ENCODE results near the gene BCKDHB. TPM values are rescaled to one million over a fixed set of nuclear protein-coding genes. Genes with fewer than 3 reads are reported as not detected.

BCKDHB gene
- total and polyA plus RNA-seq, 2 experiments from 2014 or later, result 32.1 to 42.7 TPM

DNA sequence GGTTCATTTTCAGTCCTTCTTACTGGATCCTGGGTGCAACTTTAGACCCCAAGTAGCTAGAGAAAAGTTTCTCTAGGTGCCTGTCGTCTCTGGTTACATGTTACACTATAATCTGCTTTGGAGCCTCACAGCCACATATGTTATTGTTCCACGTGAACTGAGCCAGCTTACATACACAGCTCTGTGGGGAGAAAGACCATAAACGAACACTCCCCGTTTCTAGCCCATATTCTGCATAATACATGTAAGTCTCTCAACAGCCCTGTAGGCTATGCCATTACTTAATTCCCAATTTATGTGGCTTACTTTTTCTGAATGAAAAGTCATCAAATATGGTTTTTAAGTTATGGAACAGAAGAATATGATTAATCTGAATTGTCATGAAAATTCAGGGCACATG, 233.8 kb downstream of the BCKDHB start:
- no peak overlapping the region for H3K27ac Mint-ChIP-seq
- Histone ChIP-seq H3K4me3 (no peak overlapping the region), H2AFZ (no peak overlapping the region), H3K79me2 (replicated peaks; ENCODE audit: insufficient read depth) (no peaks in the 10 kb centered on the region), H3K4me2 (no peak overlapping the region), H4K20me1 (replicated peaks; ENCODE audit: insufficient read depth) (no peaks in the 10 kb centered on the region), H3F3A (replicated peaks; ENCODE audit: low read depth) (no peaks in the 10 kb centered on the region), H3K4me1 (ENCODE audit: insufficient read depth) (peaks cover 24% of the 10 kb centered on the region), H3K27ac (ENCODE audit: low read depth) (no peak overlapping the region), H3K9me2 (ENCODE audit: insufficient read depth) (no peaks in the 10 kb centered on the region), H3K36me3 (ENCODE audit: insufficient read depth) (no peaks in the 10 kb centered on the region), H3K27me3 (ENCODE audit: insufficient read depth) (no peaks in the 10 kb centered on the region)
- H3K4me1 Mint-ChIP-seq, result peaks cover 24% of the 10 kb centered on the region
- no peaks in the 10 kb centered on the region for H3K36me3 Mint-ChIP-seq (ENCODE audit: low read depth)
- H3K9me3 Mint-ChIP-seq, result no peaks in the 10 kb centered on the region
- TF ChIP-seq, protein P1, sequence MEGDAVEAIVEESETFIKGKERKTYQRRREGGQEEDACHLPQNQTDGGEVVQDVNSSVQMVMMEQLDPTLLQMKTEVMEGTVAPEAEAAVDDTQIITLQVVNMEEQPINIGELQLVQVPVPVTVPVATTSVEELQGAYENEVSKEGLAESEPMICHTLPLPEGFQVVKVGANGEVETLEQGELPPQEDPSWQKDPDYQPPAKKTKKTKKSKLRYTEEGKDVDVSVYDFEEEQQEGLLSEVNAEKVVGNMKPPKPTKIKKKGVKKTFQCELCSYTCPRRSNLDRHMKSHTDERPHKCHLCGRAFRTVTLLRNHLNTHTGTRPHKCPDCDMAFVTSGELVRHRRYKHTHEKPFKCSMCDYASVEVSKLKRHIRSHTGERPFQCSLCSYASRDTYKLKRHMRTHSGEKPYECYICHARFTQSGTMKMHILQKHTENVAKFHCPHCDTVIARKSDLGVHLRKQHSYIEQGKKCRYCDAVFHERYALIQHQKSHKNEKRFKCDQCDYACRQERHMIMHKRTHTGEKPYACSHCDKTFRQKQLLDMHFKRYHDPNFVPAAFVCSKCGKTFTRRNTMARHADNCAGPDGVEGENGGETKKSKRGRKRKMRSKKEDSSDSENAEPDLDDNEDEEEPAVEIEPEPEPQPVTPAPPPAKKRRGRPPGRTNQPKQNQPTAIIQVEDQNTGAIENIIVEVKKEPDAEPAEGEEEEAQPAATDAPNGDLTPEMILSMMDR (conservative IDR thresholded peaks at IDR 0.05; ENCODE audit: low read depth in 2 of 2), result no peak
- TF ChIP-seq NANOG (IDR thresholded peaks at IDR 0.05; ENCODE audit: borderline replicate concordance) (no peak), POLR2AphosphoS5 (IDR thresholded peaks at IDR 0.05; ENCODE audit: low read depth) (no peak)
- H3K4me3 Mint-ChIP-seq, result no peak overlapping the region
- ATAC-seq (no peak), DNase-seq (ENCODE audit: low spot score) (no peak)
- no peaks in the 10 kb centered on the region for H3K27me3 Mint-ChIP-seq (ENCODE audit: insufficient read depth, low read depth, poor library complexity)

DNA sequence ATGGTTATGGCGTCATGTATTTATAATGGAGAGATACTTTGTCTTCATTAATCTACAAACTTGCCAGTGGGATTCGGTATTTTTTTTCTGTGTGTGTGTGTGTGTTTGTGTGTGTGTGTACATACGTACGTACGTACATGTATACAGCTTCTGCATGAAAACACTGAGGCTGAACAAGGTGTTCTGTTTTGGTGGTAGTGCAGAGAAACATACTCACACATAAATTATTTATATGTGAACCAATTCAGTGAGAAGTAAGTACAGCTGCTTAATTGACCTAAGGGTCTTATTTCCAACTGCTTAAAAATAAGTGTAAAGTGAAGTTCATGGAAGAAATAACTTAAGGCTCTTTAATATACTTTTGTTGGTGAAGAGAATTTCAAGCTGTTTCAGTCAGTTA, 234.2 kb downstream of the BCKDHB start:
- Histone ChIP-seq H3F3A (replicated peaks; ENCODE audit: low read depth) (no peaks in the 10 kb centered on the region), H3K27ac (ENCODE audit: low read depth) (no peak overlapping the region), H3K9me2 (ENCODE audit: insufficient read depth) (no peaks in the 10 kb centered on the region), H3K79me2 (replicated peaks; ENCODE audit: insufficient read depth) (no peaks in the 10 kb centered on the region), H3K4me1 (ENCODE audit: insufficient read depth) (peaks cover 20% of the 10 kb centered on the region), H3K4me3 (no peak overlapping the region), H4K20me1 (replicated peaks; ENCODE audit: insufficient read depth) (no peaks in the 10 kb centered on the region), H3K27me3 (ENCODE audit: insufficient read depth) (no peaks in the 10 kb centered on the region), H3K36me3 (ENCODE audit: insufficient read depth) (no peaks in the 10 kb centered on the region), H3K4me2 (no peak overlapping the region), H2AFZ (no peak overlapping the region)
- Mint-ChIP-seq H3K27ac (no peak overlapping the region), H3K27me3 (ENCODE audit: insufficient read depth, low read depth, poor library complexity) (no peaks in the 10 kb centered on the region), H3K9me3 (no peaks in the 10 kb centered on the region), H3K4me1 (peaks cover 20% of the 10 kb centered on the region), H3K36me3 (ENCODE audit: low read depth) (no peaks in the 10 kb centered on the region), H3K4me3 (no peak overlapping the region)
- no peak for DNase-seq (ENCODE audit: low spot score)
- ATAC-seq, result no peak
- TF ChIP-seq CREB1 (CRISPR knock-in tag; IDR thresholded peaks at IDR 0.05; ENCODE audit: low read depth) (no peak), POLR2AphosphoS5 (IDR thresholded peaks at IDR 0.05; ENCODE audit: low read depth) (no peak), EZH2phosphoT487 (IDR thresholded peaks at IDR 0.05; ENCODE audit: unreplicated experiment) (no peak), JUNB (IDR thresholded peaks at IDR 0.05; ENCODE audit: unreplicated experiment) (no peak), NANOG (IDR thresholded peaks at IDR 0.05; ENCODE audit: borderline replicate concordance) (no peak), ZNF331 (CRISPR knock-in tag; IDR thresholded peaks at IDR 0.05; ENCODE audit: low read depth) (no peak), EZH2 (IDR thresholded peaks at IDR 0.05; ENCODE audit: low read depth, unreplicated experiment) (no peak), STAT1 (IDR thresholded peaks at IDR 0.05; ENCODE audit: unreplicated experiment) (no peak)
- TF ChIP-seq, protein P2, sequence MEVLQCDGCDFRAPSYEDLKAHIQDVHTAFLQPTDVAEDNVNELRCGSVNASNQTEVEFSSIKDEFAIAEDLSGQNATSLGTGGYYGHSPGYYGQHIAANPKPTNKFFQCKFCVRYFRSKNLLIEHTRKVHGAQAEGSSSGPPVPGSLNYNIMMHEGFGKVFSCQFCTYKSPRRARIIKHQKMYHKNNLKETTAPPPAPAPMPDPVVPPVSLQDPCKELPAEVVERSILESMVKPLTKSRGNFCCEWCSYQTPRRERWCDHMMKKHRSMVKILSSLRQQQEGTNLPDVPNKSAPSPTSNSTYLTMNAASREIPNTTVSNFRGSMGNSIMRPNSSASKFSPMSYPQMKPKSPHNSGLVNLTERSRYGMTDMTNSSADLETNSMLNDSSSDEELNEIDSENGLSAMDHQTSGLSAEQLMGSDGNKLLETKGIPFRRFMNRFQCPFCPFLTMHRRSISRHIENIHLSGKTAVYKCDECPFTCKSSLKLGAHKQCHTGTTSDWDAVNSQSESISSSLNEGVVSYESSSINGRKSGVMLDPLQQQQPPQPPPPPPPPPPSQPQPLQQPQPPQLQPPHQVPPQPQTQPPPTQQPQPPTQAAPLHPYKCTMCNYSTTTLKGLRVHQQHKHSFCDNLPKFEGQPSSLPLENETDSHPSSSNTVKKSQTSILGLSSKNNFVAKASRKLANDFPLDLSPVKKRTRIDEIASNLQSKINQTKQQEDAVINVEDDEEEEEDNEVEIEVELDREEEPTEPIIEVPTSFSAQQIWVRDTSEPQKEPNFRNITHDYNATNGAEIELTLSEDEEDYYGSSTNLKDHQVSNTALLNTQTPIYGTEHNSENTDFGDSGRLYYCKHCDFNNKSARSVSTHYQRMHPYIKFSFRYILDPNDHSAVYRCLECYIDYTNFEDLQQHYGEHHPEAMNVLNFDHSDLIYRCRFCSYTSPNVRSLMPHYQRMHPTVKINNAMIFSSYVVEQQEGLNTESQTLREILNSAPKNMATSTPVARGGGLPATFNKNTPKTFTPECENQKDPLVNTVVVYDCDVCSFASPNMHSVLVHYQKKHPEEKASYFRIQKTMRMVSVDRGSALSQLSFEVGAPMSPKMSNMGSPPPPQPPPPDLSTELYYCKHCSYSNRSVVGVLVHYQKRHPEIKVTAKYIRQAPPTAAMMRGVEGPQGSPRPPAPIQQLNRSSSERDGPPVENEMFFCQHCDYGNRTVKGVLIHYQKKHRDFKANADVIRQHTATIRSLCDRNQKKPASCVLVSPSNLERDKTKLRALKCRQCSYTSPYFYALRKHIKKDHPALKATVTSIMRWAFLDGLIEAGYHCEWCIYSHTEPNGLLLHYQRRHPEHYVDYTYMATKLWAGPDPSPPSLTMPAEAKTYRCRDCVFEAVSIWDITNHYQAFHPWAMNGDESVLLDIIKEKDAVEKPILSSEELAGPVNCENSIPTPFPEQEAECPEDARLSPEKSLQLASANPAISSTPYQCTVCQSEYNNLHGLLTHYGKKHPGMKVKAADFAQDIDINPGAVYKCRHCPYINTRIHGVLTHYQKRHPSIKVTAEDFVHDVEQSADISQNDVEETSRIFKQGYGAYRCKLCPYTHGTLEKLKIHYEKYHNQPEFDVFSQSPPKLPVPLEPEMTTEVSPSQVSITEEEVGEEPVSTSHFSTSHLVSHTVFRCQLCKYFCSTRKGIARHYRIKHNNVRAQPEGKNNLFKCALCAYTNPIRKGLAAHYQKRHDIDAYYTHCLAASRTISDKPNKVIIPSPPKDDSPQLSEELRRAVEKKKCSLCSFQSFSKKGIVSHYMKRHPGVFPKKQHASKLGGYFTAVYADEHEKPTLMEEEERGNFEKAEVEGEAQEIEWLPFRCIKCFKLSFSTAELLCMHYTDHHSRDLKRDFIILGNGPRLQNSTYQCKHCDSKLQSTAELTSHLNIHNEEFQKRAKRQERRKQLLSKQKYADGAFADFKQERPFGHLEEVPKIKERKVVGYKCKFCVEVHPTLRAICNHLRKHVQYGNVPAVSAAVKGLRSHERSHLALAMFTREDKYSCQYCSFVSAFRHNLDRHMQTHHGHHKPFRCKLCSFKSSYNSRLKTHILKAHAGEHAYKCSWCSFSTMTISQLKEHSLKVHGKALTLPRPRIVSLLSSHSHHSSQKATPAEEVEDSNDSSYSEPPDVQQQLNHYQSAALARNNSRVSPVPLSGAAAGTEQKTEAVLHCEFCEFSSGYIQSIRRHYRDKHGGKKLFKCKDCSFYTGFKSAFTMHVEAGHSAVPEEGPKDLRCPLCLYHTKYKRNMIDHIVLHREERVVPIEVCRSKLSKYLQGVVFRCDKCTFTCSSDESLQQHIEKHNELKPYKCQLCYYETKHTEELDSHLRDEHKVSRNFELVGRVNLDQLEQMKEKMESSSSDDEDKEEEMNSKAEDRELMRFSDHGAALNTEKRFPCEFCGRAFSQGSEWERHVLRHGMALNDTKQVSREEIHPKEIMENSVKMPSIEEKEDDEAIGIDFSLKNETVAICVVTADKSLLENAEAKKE (CRISPR knock-in tag; IDR thresholded peaks at IDR 0.05), result no peak
- TF ChIP-seq, protein P1 (conservative IDR thresholded peaks at IDR 0.05; ENCODE audit: low read depth in 2 of 2), result no peak
